Cortex of kidney (tissue), 1 donor: Measurements from ENCODE around the gene ZCRB1.

ENCODE experiments used
- DNase-seq: peaks from one replicate; lab custom pipeline; 2025; lab: John Stamatoyannopoulos, UW

Gene ZCRB1

GRCh38 chr12:42277396-42278127 lies 48.3 kb downstream of the ZCRB1 start:
- no peak for DNase-seq

- DNase-seq = no peak
Observed at GRCh38 chr12:42275499-42275898, 50.4 kb downstream of the ZCRB1 start.

DNA sequence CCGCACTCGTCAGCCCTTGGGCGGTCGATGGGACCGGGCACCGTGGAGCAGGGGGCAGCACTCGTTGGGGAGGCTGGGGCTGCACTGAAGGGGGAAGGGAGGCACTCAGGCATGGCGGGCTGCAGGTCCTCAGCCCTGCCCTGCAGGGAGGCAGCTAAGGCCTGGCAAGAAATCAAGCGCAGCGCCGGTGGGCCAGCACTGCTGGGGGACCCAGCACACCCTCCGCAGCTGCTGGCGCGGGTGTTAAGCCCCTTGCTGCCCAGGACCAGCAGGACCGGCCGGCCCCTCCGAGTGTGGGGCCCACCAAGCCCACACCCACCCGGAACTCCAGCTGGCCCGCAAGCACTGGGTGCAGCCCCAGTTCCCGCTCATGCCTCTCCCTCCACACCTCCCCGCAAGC lies 52.2 kb downstream of the ZCRB1 start:
- DNase-seq = no peak

- DNase-seq = no peak
Observed at GRCh38 chr12:42270596-42270995, 55.3 kb downstream of the ZCRB1 start.

DNA sequence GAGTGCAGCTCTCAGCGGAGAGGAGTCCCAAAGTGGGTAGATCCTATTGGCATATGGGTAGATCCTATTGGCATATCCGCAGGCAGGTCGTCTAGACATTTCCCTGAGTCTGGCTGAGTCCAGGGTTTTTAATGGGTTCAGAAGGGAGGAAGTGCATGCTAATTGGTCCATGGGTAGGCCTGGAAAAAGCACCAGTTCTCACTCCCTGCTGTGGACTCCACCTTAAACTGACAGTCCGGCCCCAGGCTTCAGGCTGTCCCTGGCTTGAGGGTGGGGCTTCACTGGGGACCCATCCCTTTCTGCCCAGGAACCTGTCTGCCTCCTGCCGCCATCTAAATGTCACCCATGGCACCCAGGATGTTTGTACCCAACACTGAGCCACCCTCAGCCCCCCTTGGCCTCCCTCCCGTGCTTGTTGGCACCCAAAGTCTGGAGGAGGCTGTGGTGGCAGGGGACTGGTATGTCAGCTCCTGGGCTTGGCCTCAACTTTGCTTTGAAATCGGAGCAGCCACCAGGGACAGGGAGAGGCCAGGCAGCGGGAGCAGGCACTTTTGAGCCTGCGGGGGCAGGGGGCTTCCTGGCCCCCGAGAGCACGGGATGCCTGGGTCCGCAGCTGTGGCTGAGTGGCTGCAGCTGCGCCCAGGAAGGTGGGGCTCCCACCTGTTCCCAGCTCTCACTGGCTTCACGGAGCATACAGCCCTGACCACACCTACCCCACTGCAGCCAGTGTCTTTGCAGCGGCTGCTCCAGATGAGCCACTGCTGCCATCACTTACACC lies 58.3 kb downstream of the ZCRB1 start:
- DNase-seq = no peak

DNA sequence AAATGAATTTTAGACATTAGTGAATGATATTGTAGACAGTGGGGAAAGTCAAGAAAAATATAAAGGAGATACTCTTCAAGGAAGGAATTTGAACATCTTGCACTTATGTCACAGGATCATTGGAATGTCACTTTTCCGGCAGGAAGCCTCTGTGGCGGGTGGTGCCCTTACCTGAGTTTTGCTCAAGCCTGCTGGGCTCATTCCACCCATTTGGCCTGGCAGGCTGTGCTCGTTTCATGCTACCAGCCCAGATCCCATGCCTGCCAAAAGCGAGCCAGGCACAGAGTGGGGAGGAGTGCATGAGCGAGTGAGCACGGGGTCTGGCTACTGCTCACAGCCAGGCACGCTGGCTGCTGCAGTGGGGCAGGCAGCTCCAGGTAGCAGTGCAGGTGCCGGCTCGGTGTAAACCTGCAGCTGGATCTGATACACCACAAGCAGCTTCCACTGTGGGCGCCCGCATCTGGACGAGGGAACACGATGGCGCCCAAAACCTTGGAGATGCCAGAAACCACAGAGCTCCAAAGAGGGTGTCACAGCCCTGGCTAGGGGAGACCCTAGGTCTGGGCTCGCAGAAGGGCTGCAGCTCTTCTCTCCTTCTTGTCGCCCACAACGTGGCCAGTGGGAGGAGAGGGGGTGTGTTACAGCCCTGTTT lies 59.2 kb downstream of the ZCRB1 start:
- DNase-seq = no peak

- no peak for DNase-seq
Observed at GRCh38 chr12:42262271-42262670, 63.6 kb downstream of the ZCRB1 start.
